Calu3 (cell line): ENCODE data around the gene MMP7. TPM values are rescaled to one million over a fixed set of nuclear protein-coding genes. Genes with fewer than 3 reads are reported as not detected.

Experiments used
- BruUV-seq: library from RNA; stranded (reverse); fragments of 400-500 nt; replicated peaks from 2 replicates; lab custom pipeline; 2021; lab: Mats Ljungman, UMichigan
- CTCF ChIA-PET: fragments of 300-600 bp; sonication (Branson Sonifier 250); formaldehyde crosslinking; loops from one replicate; lab custom pipeline; 2022; ENCODE audit warnings: antibody characterized with exemption; lab: Charles Lee
- DNase-seq: peaks from one replicate; pipeline ENCODE4 v3.0.0; 2022
- H3K27ac Mint-ChIP-seq: one replicate; pipeline ENCODE4 v1.8.0; 2022; ENCODE audit warnings: mixed read lengths; ENCODE audit not compliant: unreplicated experiment
- H3K27me3 Mint-ChIP-seq: one replicate; pipeline ENCODE4 v1.8.0; 2022; ENCODE audit warnings: mixed read lengths; ENCODE audit not compliant: unreplicated experiment
- H3K36me3 Mint-ChIP-seq: one replicate; pipeline ENCODE4 v1.8.0; 2022; ENCODE audit warnings: mild to moderate bottlenecking, moderate library complexity, mixed read lengths; ENCODE audit not compliant: insufficient read depth, unreplicated experiment
- H3K4me1 Mint-ChIP-seq: one replicate; pipeline ENCODE4 v1.8.0; 2022; ENCODE audit warnings: mild to moderate bottlenecking, low read depth, mixed read lengths; ENCODE audit not compliant: unreplicated experiment
- H3K4me3 Mint-ChIP-seq: one replicate; pipeline ENCODE4 v1.8.0; 2022; ENCODE audit warnings: mild to moderate bottlenecking, low read depth, moderate library complexity, mixed read lengths; ENCODE audit not compliant: unreplicated experiment
- H3K9me3 Mint-ChIP-seq: one replicate; pipeline ENCODE4 v1.8.0; 2022; ENCODE audit warnings: low read depth, mixed read lengths; ENCODE audit not compliant: unreplicated experiment
- CTCF ChIP-seq: fragments of 200-600 bp; IDR thresholded peaks from one replicate; pipeline ENCODE4 v1.8.0; 2022; ENCODE audit warnings: antibody characterized with exemption; ENCODE audit not compliant: unreplicated experiment
- intact Hi-C: fragments of 100-400 bp; cut with micrococcal nuclease; formaldehyde crosslinking; loops from one replicate; pipeline ENCODE4 v1.10.0; 2022; ENCODE audit not compliant: unreplicated experiment
- total RNA-seq: library from RNA; stranded (reverse); gene quantifications from 2 replicates; pipeline ENCODE4 v1.2.3, GENCODE V29; 2022

MMP7 gene
- total RNA-seq, 1 experiment from 2014 or later: 171 TPM

GRCh38 chr11:102534261-102534872 lies 3.8 kb upstream of the MMP7 start:
- no peak for TF ChIP-seq CTCF
- no peaks in the 10 kb centered on the region for H3K27me3 Mint-ChIP-seq
- no TSS peak for BruUV-seq
- H3K36me3 Mint-ChIP-seq: no peaks in the 10 kb centered on the region
- intact Hi-C loops: no loop called here
- H3K4me1 Mint-ChIP-seq: peaks cover 17% of the 10 kb centered on the region
- DNase-seq: no peak
- CTCF ChIA-PET: no interaction called here
- H3K4me3 Mint-ChIP-seq: no peak overlapping the region
- no peak overlapping the region for H3K27ac Mint-ChIP-seq
- H3K9me3 Mint-ChIP-seq: no peaks in the 10 kb centered on the region

- peak overlapping the region; percentile 69 for H3K4me3 Mint-ChIP-seq
- H3K4me1 Mint-ChIP-seq: peaks cover 20% of the 10 kb centered on the region
- H3K27ac Mint-ChIP-seq: peak overlapping the region; percentile 39
- no peaks in the 10 kb centered on the region for H3K27me3 Mint-ChIP-seq
- BruUV-seq: no TSS peak
- H3K9me3 Mint-ChIP-seq: no peaks in the 10 kb centered on the region
- CTCF ChIA-PET: interaction anchor here (1.4 kb wide), 1 partner anchor 84 kb away, joined by 3 read pairs; no protein-coding TSS in a partner anchor
- no peak for DNase-seq
- no peak for TF ChIP-seq CTCF
- intact Hi-C loops: loop anchor here (5.0 kb wide), 1 partner anchor 84 kb away; no protein-coding TSS in a partner anchor
- no peaks in the 10 kb centered on the region for H3K36me3 Mint-ChIP-seq
These were observed 1.9 kb downstream of the MMP7 start for GRCh38 chr11:102528618-102529017.

GRCh38 chr11:102527684-102528083 lies 2.9 kb downstream of the MMP7 start:
- Mint-ChIP-seq H3K4me3 (peak overlapping the region; percentile 69), H3K9me3 (no peaks in the 10 kb centered on the region), H3K36me3 (no peaks in the 10 kb centered on the region), H3K4me1 (peaks cover 22% of the 10 kb centered on the region), H3K27me3 (no peaks in the 10 kb centered on the region), H3K27ac (peak overlapping the region; percentile 39)
- CTCF ChIA-PET: interaction anchor here (1.4 kb wide), 1 partner anchor 85 kb away, joined by 3 read pairs; no protein-coding TSS in a partner anchor
- no peak for TF ChIP-seq CTCF
- BruUV-seq: no TSS peak
- DNase-seq: no peak
- intact Hi-C loops: loop anchor here (5.0 kb wide), 1 partner anchor 85 kb away; no protein-coding TSS in a partner anchor

- Mint-ChIP-seq H3K27me3 (no peaks in the 10 kb centered on the region), H3K4me3 (no peak overlapping the region), H3K9me3 (no peaks in the 10 kb centered on the region), H3K4me1 (peaks cover 27% of the 10 kb centered on the region), H3K36me3 (no peaks in the 10 kb centered on the region), H3K27ac (no peak overlapping the region)
- no peak for TF ChIP-seq CTCF
- intact Hi-C loops: loop anchor here (5.0 kb wide), 1 partner anchor 85 kb away; no protein-coding TSS in a partner anchor
- CTCF ChIA-PET: interaction anchor here (0.6 kb wide), 1 partner anchor 89 kb away, joined by 3 read pairs; no protein-coding TSS in a partner anchor
- DNase-seq: no peak
- no TSS peak for BruUV-seq
These were observed 3.5 kb downstream of the MMP7 start for GRCh38 chr11:102527041-102527440.
